ENCODE results near the gene OR51B2.
"Not testable (repeated sequence)": the region's sequence is repeated elsewhere in the genome, so short reads cannot be mapped to it uniquely, and the experiment has no call there.

Gene OR51B2

GRCh38 chr11:5324197-5324596 lies at the start of gene OR51B2:
TSS of gene OR51B2 (minus strand) at chr11:5324297. CDS start at chr11:5324297, 0 bp downstream.
- H3K4me3 ChIP-seq = no peak within 1 kb of the TSS
- no peak within 1 kb of the TSS for H3K27ac ChIP-seq

GRCh38 chr11:5369789-5370188 lies 45.7 kb upstream of the OR51B2 start:
- Histone ChIP-seq H3K4me3 (no peak overlapping the region), H3K27ac (no peak overlapping the region)

- H3K4me3 ChIP-seq = no peak overlapping the region
Observed at GRCh38 chr11:5368502-5369043, 44.5 kb upstream of the OR51B2 start.

GRCh38 chr11:5367448-5368074 lies 43.5 kb upstream of the OR51B2 start:
- Histone ChIP-seq H3K4me3 (no peak overlapping the region), H3K27ac (no peak overlapping the region)

More at GRCh38 chr11:5368502-5369043, 44.5 kb upstream of the OR51B2 start:
- H3K27ac ChIP-seq = no peak overlapping the region

- H3K27ac ChIP-seq = no peak overlapping the region
- H3K4me3 ChIP-seq = no peak overlapping the region
Observed at GRCh38 chr11:5366856-5367255, 42.8 kb upstream of the OR51B2 start.

- H3K27ac ChIP-seq, H3K4me3 ChIP-seq: not testable (repeated sequence)
Observed at GRCh38 chr11:5366365-5366764, 42.3 kb upstream of the OR51B2 start.

- Histone ChIP-seq H3K27ac (no peak overlapping the region), H3K4me3 (no peak overlapping the region)
Observed at GRCh38 chr11:5364214-5364613, 40.1 kb upstream of the OR51B2 start.

GRCh38 chr11:5363679-5364078 lies 39.6 kb upstream of the OR51B2 start:
- Histone ChIP-seq H3K4me3 (no peak overlapping the region), H3K27ac (no peak overlapping the region)

- Histone ChIP-seq H3K27ac (no peak overlapping the region), H3K4me3 (no peak overlapping the region)
Observed at GRCh38 chr11:5362017-5362625, 38.0 kb upstream of the OR51B2 start.

GRCh38 chr11:5356031-5356430 lies 31.9 kb upstream of the OR51B2 start:
- not testable (repeated sequence) for H3K4me3 ChIP-seq, H3K27ac ChIP-seq

GRCh38 chr11:5351208-5351607 lies 27.1 kb upstream of the OR51B2 start, which contains the start of gene OR51B6:
TSS of gene OR51B6 (plus strand) at chr11:5351508. CDS start at chr11:5351508, 0 bp downstream.
- Histone ChIP-seq H3K27ac (no peak within 1 kb of the TSS), H3K4me3 (no peak within 1 kb of the TSS)

GRCh38 chr11:5349550-5349949 lies 25.5 kb upstream of the OR51B2 start:
- H3K27ac ChIP-seq = no peak overlapping the region

GRCh38 chr11:5348551-5349194 lies 24.6 kb upstream of the OR51B2 start:
- Histone ChIP-seq H3K4me3 (no peak overlapping the region), H3K27ac (no peak overlapping the region)

More at GRCh38 chr11:5349550-5349949, 25.5 kb upstream of the OR51B2 start:
- no peak overlapping the region for H3K4me3 ChIP-seq

GRCh38 chr11:5345831-5346230 lies 21.7 kb upstream of the OR51B2 start:
- Histone ChIP-seq H3K27ac (no peak overlapping the region), H3K4me3 (no peak overlapping the region)

GRCh38 chr11:5343474-5344335 lies 19.6 kb upstream of the OR51B2 start, which contains the start of gene OR51B5:
TSS of gene OR51B5 (minus strand) at chr11:5343524. CDS start at chr11:5343524, 0 bp downstream.
- H3K27ac ChIP-seq = no peak within 1 kb of the TSS
- H3K4me3 ChIP-seq = no peak within 1 kb of the TSS

GRCh38 chr11:5339771-5340322 lies 15.8 kb upstream of the OR51B2 start:
- H3K27ac ChIP-seq = no peak overlapping the region
- H3K4me3 ChIP-seq = no peak overlapping the region

GRCh38 chr11:5337253-5337652 lies 13.2 kb upstream of the OR51B2 start:
- H3K27ac ChIP-seq, H3K4me3 ChIP-seq: not testable (repeated sequence)

- Histone ChIP-seq H3K27ac (no peak overlapping the region), H3K4me3 (no peak overlapping the region)
Observed at GRCh38 chr11:5336331-5336730, 12.2 kb upstream of the OR51B2 start.

GRCh38 chr11:5335170-5335569 lies 11.1 kb upstream of the OR51B2 start:
- no peak overlapping the region for H3K27ac ChIP-seq
- H3K4me3 ChIP-seq = no peak overlapping the region

All from skin epidermis (tissue), 12 donors.